ENCODE measurements around the gene STK36.
A peak's percentile ranks its signal among the peaks of the same experiment; 100 is the strongest.
"Not testable (repeated sequence)": the region's sequence is repeated elsewhere in the genome, so short reads cannot be mapped to it uniquely, and the experiment has no call there.

The STK36 gene

DNA sequence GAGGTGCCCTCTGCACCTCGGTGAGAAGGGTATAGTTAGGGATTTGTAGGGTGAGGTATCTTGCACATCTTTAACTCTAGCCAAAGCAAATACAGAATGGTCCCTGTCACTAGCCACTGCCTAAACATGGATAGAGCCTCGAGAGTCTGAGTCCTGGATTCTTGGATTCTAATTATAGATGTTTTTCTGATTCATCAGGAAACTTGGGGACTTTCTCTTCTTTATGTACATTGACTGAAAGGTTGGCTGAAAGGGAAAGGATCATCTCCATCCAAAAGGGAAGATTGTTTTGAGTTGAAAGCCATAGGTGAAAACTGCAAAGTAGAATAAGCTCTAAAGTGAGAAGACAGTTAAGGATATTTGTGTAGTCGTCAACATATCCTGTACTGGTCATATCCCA is 8.2 kb downstream of the STK36 start:
- TF ChIP-seq CTCF (conservative IDR thresholded peaks at IDR 0.05; ENCODE audit: low read length) = no peak
- H3K4me3 ChIP-seq (ENCODE audit: low read length) = no peak overlapping the region
- DNase-seq (ENCODE audit: low read depth) = no peak

- H3K4me3 ChIP-seq (ENCODE audit: low read length) = not testable (repeated sequence)
- peak; percentile 85 for DNase-seq (ENCODE audit: low read depth)
- peak; percentile 98 for TF ChIP-seq CTCF (conservative IDR thresholded peaks at IDR 0.05; ENCODE audit: low read length)
These were observed 15.6 kb downstream of the STK36 start for GRCh38 chr2:218687400-218688060.

DNA sequence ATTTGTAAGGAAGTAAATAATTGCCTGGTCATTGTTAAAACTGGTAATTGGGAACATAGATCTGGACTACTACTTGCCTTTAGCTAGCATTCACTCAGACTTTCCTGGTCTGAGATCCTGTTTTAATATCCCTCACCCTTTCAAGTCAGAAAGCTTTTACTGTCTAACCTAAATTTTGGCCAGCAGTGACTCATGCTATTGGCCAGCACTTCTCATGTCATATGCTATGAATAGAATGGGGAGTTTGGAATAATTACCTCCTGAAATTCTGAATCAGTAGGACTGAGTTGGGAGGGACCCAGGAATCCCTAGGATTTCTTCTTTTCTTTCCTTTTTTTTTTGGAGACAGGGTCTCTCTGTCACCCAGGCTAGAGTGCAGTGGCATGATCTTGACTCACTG is 19.3 kb downstream of the STK36 start:
- H3K4me3 ChIP-seq (ENCODE audit: low read length) = no peak overlapping the region
- no peak for TF ChIP-seq CTCF (conservative IDR thresholded peaks at IDR 0.05; ENCODE audit: low read length)
- DNase-seq (ENCODE audit: low read depth) = peak; percentile 69

DNA sequence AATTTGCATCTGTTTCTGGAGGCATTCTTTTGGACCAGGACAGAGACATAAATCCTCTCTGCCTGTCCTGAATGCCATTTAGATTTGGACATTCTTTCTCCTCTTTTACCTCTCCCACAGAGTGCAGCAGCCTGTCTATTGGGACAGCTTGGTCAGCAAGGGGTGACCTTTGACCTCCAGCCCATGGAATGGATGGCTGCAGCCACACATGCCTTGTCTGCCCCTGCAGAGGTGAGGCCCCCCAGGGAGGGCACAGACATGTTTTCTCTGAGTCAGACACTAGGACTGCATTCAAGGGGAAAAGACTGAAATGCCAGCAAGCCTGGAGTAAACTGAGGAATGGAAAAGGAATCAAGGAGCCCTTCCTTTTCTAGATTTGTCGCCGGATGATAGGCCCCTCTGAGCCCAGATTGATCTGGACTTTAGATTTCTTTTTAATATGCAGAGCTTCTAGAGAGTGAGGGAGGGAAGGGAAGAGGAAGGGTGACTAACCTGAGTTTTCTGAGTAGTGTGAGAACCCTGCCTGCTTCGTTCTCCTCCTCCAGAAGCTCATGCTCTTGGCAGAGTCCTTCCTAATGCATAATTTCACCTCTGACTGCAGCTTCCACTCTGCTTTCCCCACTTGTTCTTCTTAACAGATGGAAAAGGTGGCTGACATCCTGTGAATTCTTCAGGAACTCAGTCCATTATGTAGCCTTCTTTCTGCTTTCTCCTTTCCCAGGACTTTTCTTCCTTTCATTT is 22.7 kb downstream of the STK36 start:
- H3K4me3 ChIP-seq (ENCODE audit: low read length) = no peak overlapping the region
- TF ChIP-seq CTCF (conservative IDR thresholded peaks at IDR 0.05; ENCODE audit: low read length) = no peak
- DNase-seq (ENCODE audit: low read depth) = no peak

DNA sequence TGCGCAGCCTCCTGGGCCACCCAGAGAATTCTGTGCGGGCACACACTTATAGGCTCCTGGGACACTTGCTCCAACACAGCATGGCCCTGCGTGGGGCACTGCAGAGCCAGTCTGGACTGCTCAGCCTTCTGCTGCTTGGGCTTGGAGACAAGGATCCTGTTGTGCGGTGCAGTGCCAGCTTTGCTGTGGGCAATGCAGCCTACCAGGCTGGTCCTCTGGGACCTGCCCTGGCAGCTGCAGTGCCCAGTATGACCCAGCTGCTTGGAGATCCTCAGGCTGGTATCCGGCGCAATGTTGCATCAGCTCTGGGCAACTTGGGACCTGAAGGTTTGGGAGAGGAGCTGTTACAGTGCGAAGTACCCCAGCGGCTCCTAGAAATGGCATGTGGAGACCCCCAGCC is 27.0 kb downstream of the STK36 start:
- no peak overlapping the region for H3K4me3 ChIP-seq (ENCODE audit: low read length)
- no peak for TF ChIP-seq CTCF (conservative IDR thresholded peaks at IDR 0.05; ENCODE audit: low read length)
- no peak for DNase-seq (ENCODE audit: low read depth)

DNA sequence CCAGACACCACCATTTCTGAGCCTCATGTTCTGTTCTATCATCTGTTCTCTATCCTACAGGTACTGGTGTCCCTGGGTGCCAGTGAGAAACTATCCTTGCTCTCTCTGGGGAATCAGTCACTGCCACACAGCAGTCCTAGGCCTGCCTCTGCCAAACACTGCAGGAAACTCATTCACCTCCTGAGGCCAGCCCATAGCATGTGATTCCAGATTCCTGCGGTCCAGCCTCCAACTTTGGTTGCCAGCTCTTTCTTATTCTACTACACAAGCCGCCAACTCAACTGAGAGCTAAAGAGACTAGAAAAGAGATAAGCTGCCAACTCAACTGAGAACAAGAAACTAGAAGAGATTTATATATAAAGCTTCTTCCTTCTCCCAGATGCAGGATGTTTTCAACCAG is 29.9 kb downstream of the STK36 start:
- no peak overlapping the region for H3K4me3 ChIP-seq (ENCODE audit: low read length)
- DNase-seq (ENCODE audit: low read depth) = no peak
- no peak for TF ChIP-seq CTCF (conservative IDR thresholded peaks at IDR 0.05; ENCODE audit: low read length)

GRCh38 chr2:218703341-218703740 is 31.5 kb downstream of the STK36 start:
- DNase-seq (ENCODE audit: low read depth) = no peak
- no peak overlapping the region for H3K4me3 ChIP-seq (ENCODE audit: low read length)
- no peak for TF ChIP-seq CTCF (conservative IDR thresholded peaks at IDR 0.05; ENCODE audit: low read length)
